NCI-H2196 (cell line): Measurements from ENCODE around the gene DPF3.

ENCODE experiments used
- DNase-seq: peaks from one replicate; lab custom pipeline; 2025; ENCODE audit not compliant: unreplicated experiment; lab: John Stamatoyannopoulos, UW

Gene DPF3

DNA sequence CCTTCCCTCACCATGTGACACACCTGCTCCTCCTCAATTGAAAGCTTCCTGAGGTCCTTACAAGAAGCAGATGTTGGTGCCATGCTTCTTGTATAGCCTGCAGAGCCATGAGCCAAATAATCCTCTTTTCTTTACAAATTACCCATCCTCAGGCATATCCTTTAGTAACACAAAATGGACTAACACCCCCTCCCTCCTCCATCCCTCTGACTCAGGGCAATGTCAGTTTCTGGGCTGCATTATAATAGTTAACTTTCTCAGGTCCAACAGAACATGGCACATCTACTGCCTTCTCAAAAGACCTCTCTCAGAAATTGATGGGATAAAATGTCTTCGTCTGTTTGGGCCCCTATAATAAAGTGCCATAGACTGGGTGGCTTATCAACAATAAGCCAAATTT lies 287.0 kb downstream of the DPF3 start:
- DNase-seq: no peak

GRCh38 chr14:72605921-72606220 lies 288.0 kb downstream of the DPF3 start:
- no peak for DNase-seq

DNA sequence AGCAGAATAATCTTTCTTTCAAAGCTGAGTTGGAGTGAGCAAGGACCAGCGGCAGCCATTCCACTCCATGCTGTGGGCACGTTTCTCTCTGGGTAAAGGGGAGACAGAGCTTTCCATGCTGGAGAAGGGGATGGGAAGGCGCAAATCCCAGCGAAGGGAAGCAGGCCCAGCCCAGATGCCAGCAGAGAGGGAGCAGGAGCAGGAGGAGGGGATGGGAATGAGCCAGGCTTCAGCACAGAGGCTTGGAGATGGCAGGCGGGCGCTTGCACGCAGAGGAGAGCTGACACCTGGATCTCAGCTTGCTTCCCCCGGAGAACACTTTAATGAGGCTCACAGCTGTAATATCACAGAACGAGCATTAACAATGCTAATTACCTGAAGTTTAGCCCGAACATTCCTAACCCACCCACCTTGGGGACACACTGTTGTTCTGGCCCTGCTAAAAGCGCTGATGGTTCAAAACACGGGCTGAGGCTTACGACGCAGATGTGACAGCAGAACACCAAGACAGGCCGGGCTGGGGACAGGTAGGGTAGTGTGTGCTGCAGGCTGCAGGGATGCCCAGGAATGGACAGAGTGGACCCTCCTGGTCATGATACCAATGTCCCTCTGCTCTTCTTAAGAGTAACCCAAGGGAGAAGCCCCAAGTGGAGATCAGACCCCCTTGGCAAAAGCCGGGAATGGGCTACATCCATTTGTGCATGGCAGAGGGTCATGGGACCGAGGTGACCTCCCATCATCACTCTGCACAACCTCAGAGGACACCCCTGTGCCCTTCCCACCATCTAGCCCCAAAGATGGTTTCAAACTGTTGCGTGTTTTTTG lies 288.6 kb downstream of the DPF3 start:
- no peak for DNase-seq

DNA sequence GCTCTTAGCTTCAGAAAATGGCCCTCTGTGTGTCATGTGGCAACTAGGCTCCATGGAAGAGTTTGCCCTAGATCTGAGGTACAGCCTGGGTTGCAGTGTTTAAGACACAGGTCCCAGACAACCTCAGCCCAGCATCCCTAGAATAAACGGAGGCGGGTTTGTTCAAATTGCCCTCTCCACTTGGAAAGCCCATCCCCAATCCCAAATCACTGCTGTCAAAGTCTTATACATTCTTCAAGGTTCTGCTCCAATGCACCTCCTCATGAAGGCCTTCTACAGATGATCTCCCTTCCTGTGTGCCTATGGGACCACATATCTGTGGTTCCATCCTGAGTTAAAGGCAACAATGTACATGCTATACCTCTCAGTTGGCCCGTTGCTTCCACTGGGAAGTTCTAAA lies 289.8 kb downstream of the DPF3 start:
- no peak for DNase-seq

GRCh38 chr14:72603639-72604038 lies 290.3 kb downstream of the DPF3 start:
- no peak for DNase-seq

DNA sequence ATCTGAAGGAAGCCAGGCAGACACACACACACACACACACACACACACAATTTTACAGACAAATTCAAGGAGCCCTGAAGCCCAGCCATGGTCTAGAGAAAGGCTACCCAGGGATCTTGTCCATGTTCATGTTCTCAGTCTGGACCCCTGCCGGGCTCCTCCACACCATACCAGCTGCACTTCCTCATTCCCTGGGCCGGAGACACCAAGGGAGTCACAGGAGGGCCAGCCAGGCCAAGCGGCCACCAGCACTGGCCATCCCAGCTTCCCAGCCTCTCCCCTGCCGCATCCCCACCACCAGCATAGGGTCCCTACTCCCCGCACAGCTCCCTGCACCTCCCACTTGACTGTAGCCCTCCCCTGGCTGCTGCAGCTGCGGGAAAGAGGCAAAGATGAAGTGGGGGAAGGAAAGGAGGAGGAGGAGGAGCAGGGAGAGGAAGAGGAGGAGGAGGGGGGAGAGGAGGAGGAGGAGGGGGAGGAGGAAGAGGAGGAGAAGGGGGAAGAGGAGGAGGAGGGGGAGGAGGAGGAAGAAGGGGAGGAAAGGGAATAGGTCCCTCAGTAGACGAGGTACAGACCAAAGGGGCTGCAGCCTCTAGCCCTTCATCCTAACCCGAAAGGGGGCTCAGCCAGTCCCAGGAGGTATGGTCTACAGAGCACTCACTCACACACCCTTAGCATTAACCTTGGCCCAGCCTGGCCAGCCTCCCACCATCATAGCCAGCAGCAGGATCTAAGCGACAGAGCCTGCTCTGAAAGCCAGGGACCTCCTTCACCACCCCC lies 293.2 kb downstream of the DPF3 start:
- DNase-seq: no peak

- DNase-seq: no peak
These were observed 294.1 kb downstream of the DPF3 start for GRCh38 chr14:72599579-72600470.

GRCh38 chr14:72598306-72598705 lies 295.6 kb downstream of the DPF3 start:
- DNase-seq: no peak

DNA sequence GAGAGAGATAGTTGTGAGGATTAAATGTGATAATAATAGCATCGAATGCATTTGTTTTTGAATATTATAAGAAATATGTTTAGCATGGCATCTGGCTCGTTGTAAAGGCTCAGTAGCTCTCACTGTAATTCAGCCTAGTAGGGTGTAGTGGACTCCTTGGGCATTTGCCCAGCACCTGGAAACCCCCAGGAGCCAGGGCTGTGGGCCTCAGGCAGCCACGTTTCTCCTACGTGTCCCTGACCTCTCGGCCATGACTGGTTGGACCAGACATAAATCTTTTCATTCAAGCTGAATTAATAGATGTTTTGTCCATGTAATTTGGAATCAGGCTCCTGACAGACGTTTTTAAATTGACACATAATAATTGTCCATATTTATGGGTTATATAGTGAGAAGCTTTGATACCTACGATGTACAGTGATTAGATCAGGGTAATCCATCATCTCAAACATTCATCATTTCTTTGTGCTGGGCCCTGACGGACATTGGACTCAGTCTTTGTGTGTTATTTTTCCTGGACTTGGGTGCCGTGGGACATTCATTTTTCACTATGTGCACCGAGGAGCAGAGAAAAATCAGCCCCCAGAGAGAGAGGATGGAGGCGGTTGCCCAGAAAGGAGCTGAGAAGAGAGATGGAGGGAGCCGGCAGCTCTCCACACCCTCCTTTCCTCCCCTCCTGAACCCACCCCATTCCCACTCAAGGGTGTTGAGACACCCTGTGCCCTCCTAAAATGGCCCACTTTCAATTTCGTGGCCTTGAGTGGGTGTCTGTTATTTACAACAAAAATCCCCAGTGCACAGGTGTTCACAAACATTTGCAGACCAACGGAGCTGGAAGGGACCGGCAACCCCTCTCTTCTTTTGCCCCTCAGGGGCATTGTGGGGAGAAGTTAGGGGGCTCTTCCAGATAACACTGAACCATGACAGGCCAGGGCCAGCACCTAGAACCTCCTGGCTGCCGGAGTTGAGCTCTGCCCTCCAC lies 296.4 kb downstream of the DPF3 start:
- no peak for DNase-seq

DNA sequence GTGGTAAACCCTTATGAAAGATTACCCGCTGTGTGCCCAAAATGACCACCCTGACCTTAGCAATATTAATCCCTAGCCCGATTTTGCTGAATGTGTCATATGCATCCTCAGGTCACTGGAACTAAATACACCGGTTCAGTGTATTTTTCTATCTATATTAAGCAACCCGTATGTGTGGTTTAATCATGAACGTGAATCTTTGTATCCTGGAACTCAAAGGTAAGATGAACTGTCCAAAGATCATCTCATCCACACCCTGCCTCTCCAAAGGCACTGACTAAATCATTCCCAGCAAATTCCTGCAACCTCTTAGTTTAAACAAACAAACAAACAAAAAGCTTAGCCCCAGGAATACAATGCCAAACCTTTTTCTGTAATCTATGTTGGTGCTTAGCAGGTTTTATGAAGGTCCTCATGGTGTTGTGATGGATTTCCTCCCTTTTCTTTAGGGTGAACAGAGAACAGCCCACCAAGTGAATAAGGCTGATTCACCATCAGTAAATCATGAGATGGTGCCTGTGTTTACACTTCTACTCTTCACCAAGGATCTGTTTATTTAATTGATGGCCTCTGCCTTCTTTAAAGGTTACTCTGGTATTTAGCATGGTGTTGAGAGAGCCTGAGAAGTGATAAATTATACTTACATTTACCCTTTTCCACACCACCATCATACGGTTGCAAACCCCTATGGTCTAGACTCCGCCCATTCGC lies 298.6 kb downstream of the DPF3 start:
- no peak for DNase-seq

GRCh38 chr14:72594099-72594901 lies 299.6 kb downstream of the DPF3 start:
- no peak for DNase-seq

DNA sequence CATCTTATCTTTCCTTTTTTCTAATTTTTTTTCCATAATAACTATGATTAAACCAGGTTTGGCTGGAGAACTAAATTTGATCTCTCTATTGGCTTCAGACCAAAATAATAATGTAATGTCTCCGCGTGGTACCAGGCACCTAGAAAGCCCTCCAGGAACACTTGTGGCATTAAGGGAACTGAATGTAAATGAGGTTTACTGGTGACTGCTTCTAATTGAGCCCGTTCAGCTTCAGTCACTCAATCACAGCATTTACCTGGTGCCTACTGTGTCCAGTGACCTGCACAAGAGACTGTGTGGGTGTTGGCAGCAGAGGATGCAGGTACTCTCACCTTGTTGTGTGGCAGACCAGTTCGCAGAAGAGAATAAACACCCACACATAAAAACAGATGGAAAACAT lies 302.5 kb downstream of the DPF3 start:
- no peak for DNase-seq

DNA sequence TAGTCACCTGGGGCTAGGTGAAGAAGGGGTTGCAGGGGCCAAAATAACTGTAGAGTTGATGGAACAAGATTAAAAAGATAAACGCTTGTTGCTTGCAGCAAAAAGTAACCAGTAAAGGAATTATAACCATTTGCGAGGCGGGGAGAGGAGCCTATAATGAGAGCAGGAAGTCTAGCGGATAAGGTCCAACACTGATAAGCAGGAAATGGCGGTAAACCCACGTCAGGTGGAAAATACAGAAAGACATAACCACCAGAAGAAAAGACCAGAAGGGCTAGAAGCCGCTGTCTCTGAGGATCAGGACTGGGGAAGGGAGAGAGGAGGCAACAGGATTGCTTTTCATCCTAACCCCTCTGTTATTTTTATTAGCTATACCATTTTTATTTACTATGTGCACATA lies 303.3 kb downstream of the DPF3 start:
- DNase-seq: no peak

- no peak for DNase-seq
These were observed 304.2 kb downstream of the DPF3 start for GRCh38 chr14:72589652-72590051.

- no peak for DNase-seq
These were observed 305.4 kb downstream of the DPF3 start for GRCh38 chr14:72588521-72588920.

- DNase-seq: no peak
These were observed 310.3 kb downstream of the DPF3 start for GRCh38 chr14:72583316-72584272.

- no peak for DNase-seq
These were observed 311.3 kb downstream of the DPF3 start for GRCh38 chr14:72582582-72582981.

DNA sequence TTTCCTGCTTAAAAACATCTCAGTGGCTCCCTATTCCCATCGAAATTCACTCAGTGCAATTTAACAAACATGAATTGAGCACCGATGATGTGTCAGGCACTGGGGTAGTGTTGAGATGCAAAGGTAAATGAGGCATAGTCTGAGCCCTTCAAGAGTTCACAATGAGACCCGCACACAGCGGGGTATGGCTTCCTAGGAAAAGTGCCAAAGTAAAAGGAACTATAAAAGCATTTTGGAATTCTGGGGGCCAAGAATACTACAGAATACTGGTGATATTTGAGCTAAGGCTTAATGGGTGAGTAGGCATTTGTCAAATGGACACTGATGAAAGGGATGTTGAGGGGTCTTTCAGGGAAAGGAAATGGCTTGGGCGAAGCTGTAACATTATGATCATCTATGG lies 315.4 kb downstream of the DPF3 start:
- no peak for DNase-seq
